ENCODE measurements around the gene CPNE4. TPM values are rescaled to one million over a fixed set of nuclear protein-coding genes. Genes with fewer than 3 reads are reported as not detected.

CPNE4 gene
- total and polyA plus RNA-seq, 9 of the 15 experiments (the other 6 are each of a cell fraction or from before 2014, with no cell fraction given) = not detected

DNA sequence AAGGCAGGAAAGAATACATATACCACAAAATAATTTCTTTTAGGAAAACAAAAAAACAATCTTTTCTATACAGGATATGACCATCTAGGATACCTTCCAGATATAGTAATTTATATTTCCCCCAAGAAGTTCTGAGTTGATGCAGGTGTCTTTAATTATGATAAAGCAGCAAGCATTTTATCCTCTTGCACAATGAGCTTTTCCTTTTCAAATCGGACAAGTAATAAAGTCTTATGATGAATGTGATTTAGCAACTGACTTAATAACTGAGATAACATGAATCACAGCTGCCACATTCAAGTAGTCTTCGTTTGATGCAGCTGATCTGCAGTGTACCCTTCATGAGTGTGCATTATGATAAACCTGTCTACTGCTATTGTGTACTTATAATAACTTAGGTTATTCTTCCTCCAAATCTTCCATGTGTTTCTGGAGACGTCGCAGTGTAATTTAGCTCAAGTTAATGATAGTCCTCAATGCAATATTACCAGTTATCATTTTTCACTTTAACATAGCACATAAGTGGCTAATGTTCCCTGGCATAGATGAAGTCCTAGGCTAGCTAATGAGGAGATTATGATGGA, 271.7 kb downstream of the CPNE4 start:
- Histone ChIP-seq H3K27ac (ENCODE audit: extremely low read depth, low read depth, low read length) (no peak overlapping the region), H3K9me1 (ENCODE audit: control insufficient read depth, insufficient read depth, low read length) (no peaks in the 10 kb centered on the region), H3K4me1 (replicated peaks in 1 of 2; ENCODE audit: control insufficient read depth in 2 of 2, insufficient read depth in 2 of 2, low read length in 2 of 2) (no peaks in the 10 kb centered on the region), H3K4me3 (no peak overlapping the region), H3K4me2 (ENCODE audit: insufficient read depth, low read length) (no peak overlapping the region), H3K36me3 (ENCODE audit: control insufficient read depth, insufficient read depth, low read length) (no peaks in the 10 kb centered on the region), H3K27me3 (ENCODE audit: control insufficient read depth in 2 of 2, insufficient read depth in 2 of 2, low read length in 2 of 2) (no peaks in the 10 kb centered on the region), H3K79me2 (ENCODE audit: control insufficient read depth, insufficient read depth, low read length) (no peaks in the 10 kb centered on the region), H4K20me1 (replicated peaks; ENCODE audit: control insufficient read depth, insufficient read depth, low read length) (no peaks in the 10 kb centered on the region), H3K9ac (ENCODE audit: insufficient read depth in 1 of 2, low read depth in 2 of 2, low read length in 2 of 2) (no peak overlapping the region), H2AFZ (ENCODE audit: low read depth, low read length) (no peak overlapping the region), H3K9me3 (replicated peaks; ENCODE audit: control insufficient read depth, insufficient read depth, low read depth, low read length) (no peaks in the 10 kb centered on the region)
- DNase-seq (ENCODE audit: extremely low read depth in 1 of 4, low spot score in 3 of 4) (no peak), ATAC-seq (no peak), FAIRE-seq (no peak)
- intact Hi-C loops (cut with micrococcal nuclease) = no loop called here
- WGBS (ENCODE audit: insufficient coverage, low coverage, missing lambda C conversion rate) = 2% methylated on average over 4 of the region's 4 CpGs
- in situ Hi-C loops (cut with MboI) = no loop called here
- ChIA-PET CTCF (ENCODE audit: low intra/inter-chr PET ratio) (no interaction called here), POLR2A (no interaction called here)
- BruUV-seq (replicated peaks) = no TSS peak
- TF ChIP-seq C11orf30 (IDR thresholded peaks at IDR 0.05; ENCODE audit: low read depth) = no peak
- no peak for TF ChIP-seq XRCC5 (IDR thresholded peaks at IDR 0.05; ENCODE audit: low read depth, low read length)
- TF ChIP-seq SRSF7 (optimal IDR thresholded peaks at IDR 0.05; ENCODE audit: low read depth, low read length) = no peak
- no peak for TF ChIP-seq SMARCE1 (IDR thresholded peaks at IDR 0.05)
- no peak for TF ChIP-seq YY1 (IDR thresholded peaks at IDR 0.05; ENCODE audit: borderline replicate concordance in 1 of 3, control insufficient read depth in 1 of 3, extremely low read depth in 1 of 3, insufficient read depth in 3 of 3, insufficient read length in 1 of 3, insufficient replicate concordance in 2 of 3, low read depth in 1 of 3, low read length in 2 of 3)
- no peak for TF ChIP-seq E2F3 (CRISPR knock-in tag; IDR thresholded peaks at IDR 0.05)
- TF ChIP-seq RBM39 (optimal IDR thresholded peaks at IDR 0.05; ENCODE audit: low read depth, low read length) = no peak
- TF ChIP-seq DACH1 (IDR thresholded peaks at IDR 0.05; ENCODE audit: partially characterized antibody) = no peak
- no peak for TF ChIP-seq SREBF1 (IDR thresholded peaks at IDR 0.05; ENCODE audit: borderline replicate concordance, low read depth, low read length)

Data from K562 (cell line).